CMK (cell line): ENCODE data around the gene ANOS1.

Source experiments
- DNase-seq: peaks from one replicate; pipeline ENCODE4 v3.0.0-alpha.2; 2010; ENCODE audit warnings: low read depth

ANOS1 gene

GRCh38 chrX:8720136-8720535 is 11.8 kb downstream of the ANOS1 start:
- DNase-seq = no peak

GRCh38 chrX:8717354-8717753 is 14.6 kb downstream of the ANOS1 start:
- no peak for DNase-seq

- no peak for DNase-seq
Measured at GRCh38 chrX:8714164-8714563, 17.8 kb downstream of the ANOS1 start.

- DNase-seq = no peak
Measured at GRCh38 chrX:8711401-8711800, 20.5 kb downstream of the ANOS1 start.

GRCh38 chrX:8704184-8704583 is 27.8 kb downstream of the ANOS1 start:
- DNase-seq = no peak

- DNase-seq = no peak
Measured at GRCh38 chrX:8692871-8693270, 39.1 kb downstream of the ANOS1 start.

- no peak for DNase-seq
Measured at GRCh38 chrX:8689473-8689872, 42.5 kb downstream of the ANOS1 start.

GRCh38 chrX:8688776-8689175 is 43.2 kb downstream of the ANOS1 start:
- DNase-seq = no peak

- no peak for DNase-seq
Measured at GRCh38 chrX:8684201-8684965, 47.6 kb downstream of the ANOS1 start.

GRCh38 chrX:8683687-8684086 is 48.2 kb downstream of the ANOS1 start:
- DNase-seq = no peak

GRCh38 chrX:8679550-8679949 is 52.4 kb downstream of the ANOS1 start:
- no peak for DNase-seq

- no peak for DNase-seq
Measured at GRCh38 chrX:8675006-8675630, 56.8 kb downstream of the ANOS1 start.

- no peak for DNase-seq
Measured at GRCh38 chrX:8673201-8673600, 58.7 kb downstream of the ANOS1 start.

GRCh38 chrX:8672176-8672575 is 59.8 kb downstream of the ANOS1 start:
- no peak for DNase-seq

- DNase-seq = peak; percentile 2
Measured at GRCh38 chrX:8668813-8669212, 63.1 kb downstream of the ANOS1 start.

GRCh38 chrX:8663325-8663724 is 68.6 kb downstream of the ANOS1 start:
- DNase-seq = no peak

GRCh38 chrX:8657883-8658282 is 74.1 kb downstream of the ANOS1 start:
- DNase-seq = no peak

- no peak for DNase-seq
Measured at GRCh38 chrX:8653956-8654355, 78.0 kb downstream of the ANOS1 start.

GRCh38 chrX:8649969-8650368 is 82.0 kb downstream of the ANOS1 start:
- no peak for DNase-seq

GRCh38 chrX:8647176-8647575 is 84.8 kb downstream of the ANOS1 start:
- DNase-seq = no peak

- no peak for DNase-seq
Measured at GRCh38 chrX:8639949-8640475, 91.9 kb downstream of the ANOS1 start.

GRCh38 chrX:8636497-8636896 is 95.4 kb downstream of the ANOS1 start:
- DNase-seq = no peak

- no peak for DNase-seq
Measured at GRCh38 chrX:8635812-8636211, 96.1 kb downstream of the ANOS1 start.

- no peak for DNase-seq
Measured at GRCh38 chrX:8632924-8633323, 99.0 kb downstream of the ANOS1 start.
